Retinal pigment epithelial cell (primary cell): ENCODE data around the gene TRMU.
A peak's percentile ranks its signal among the peaks of the same experiment; 100 is the strongest.

ENCODE experiments used
- DNase-seq: peaks from one replicate; pipeline ENCODE4 v3.0.0-alpha.2; 2010; ENCODE audit warnings: low read depth
- H3K4me3 ChIP-seq: 2 replicates; pipeline ENCODE4 v1.5.1; 2011; ENCODE audit warnings: mild to moderate bottlenecking, low read length, control low read depth, moderate library complexity
- CTCF ChIP-seq: conservative IDR thresholded peaks from 2 replicates; pipeline ENCODE4 v1.5.1; 2011; ENCODE audit warnings: low read depth, low read length, control low read depth, inconsistent platforms

The TRMU gene

GRCh38 chr22:46328797-46329196 is 6.7 kb upstream of the TRMU start:
- TF ChIP-seq CTCF = no peak
- no peak for DNase-seq
- no peak overlapping the region for H3K4me3 ChIP-seq

DNA sequence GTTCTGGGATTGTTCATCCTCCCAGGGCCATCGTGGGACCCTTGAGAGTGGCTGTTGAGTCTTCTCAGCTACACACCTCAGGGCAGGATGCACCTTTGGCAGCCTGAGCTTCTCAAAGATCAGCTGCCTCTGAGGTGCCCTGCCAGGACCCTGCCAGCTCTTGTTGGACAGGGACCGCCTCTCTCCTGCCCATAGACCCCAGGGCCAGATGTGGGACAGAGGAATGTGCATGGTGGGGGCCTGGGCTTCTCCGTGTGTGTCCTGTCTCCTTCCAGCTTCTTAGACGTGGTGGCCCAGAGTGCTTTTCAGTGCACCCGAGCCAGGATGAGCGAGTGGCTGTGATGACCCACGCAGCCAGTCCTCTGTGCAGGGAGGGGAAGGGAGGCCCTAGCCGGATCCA is 5.9 kb upstream of the TRMU start:
- no peak overlapping the region for H3K4me3 ChIP-seq
- TF ChIP-seq CTCF = no peak
- no peak for DNase-seq

DNA sequence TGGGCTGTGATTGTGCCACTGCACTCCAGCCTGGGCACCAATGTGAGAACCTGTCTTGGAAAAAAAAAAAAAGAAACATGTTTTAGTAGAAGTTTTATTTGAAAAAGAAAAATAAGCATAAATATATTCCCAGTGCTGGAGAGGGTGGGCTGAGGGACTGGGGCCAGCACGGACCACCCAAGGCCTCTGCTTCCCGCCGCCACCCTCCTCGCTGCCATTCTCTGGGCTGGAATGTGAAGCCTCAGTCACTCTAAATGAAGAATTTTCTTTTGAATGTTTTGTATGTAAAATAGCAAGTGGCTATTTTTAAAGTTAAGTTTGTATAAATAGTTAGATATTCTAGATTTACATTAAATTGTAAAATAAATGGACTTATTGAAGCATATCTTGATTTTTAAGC is 5.1 kb upstream of the TRMU start:
- DNase-seq = no peak
- no peak for TF ChIP-seq CTCF
- no peak overlapping the region for H3K4me3 ChIP-seq

DNA sequence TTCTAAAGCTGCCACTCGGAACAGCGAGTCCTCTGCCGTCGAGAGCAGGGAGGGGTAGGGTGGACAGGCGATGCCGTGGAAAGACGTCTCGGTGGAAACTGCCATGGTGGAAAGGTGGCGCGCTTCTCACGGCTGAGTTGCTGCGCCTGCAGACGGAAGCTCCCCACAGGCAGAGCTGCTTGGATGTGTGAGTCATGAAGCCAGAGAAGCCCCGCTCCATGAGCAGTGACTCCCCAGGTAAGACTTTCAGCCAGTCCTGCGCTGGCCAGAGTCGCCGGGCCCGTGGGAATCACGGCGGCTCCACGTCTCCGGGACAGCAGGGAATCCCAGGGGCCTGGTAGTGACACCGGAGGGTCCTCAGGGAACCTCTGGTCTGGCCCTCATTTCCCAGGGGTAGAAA is 4.0 kb upstream of the TRMU start:
- no peak for DNase-seq
- no peak overlapping the region for H3K4me3 ChIP-seq
- no peak for TF ChIP-seq CTCF

- no peak for TF ChIP-seq CTCF
- DNase-seq = no peak
- H3K4me3 ChIP-seq = peak overlapping the region; percentile 87
Observed at GRCh38 chr22:46336119-46337078, 885 bp downstream of the TRMU start.

DNA sequence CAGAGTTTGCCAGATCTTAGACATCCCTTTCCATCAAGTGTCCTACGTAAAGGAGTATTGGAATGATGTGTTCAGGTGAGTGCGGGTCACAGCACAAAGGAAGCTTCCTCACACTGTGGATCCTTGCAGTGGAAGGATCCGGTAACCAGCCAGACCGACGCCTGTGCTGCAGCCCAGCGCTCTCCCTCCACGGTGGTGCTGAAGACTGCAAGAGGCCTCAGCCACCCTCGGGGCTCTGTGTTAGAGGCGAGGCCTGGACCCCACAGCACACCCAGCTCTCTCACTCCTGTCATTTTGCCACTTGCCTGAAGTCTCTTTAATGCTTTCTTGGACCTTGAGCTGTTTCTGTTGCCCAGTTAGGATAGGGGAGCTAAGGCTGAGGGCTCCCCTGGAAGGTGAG is 2.4 kb downstream of the TRMU start:
- no peak for TF ChIP-seq CTCF
- H3K4me3 ChIP-seq = no peak overlapping the region
- no peak for DNase-seq

DNA sequence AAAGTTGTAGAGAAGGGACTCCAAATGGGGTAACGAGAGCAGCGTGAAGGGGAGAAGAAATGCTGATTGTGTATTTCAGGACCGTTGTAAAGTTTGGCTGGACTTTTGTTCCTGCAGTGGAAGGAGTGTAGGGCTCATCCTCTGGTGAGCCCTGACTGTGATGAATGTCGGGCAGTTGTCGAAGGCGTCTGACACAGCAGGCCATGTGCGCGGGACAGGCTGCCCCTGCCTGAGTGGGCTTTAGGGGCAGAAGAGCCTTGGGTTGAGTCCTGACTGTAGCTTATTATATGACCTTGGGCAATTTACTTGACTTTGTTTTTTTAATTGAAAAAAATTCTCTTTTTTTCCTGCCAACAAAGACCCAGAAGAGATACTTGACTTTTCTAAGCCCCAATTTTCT is 3.1 kb downstream of the TRMU start:
- H3K4me3 ChIP-seq = no peak overlapping the region
- no peak for DNase-seq
- no peak for TF ChIP-seq CTCF
